ENCODE results near the gene SDCCAG8.

DNA sequence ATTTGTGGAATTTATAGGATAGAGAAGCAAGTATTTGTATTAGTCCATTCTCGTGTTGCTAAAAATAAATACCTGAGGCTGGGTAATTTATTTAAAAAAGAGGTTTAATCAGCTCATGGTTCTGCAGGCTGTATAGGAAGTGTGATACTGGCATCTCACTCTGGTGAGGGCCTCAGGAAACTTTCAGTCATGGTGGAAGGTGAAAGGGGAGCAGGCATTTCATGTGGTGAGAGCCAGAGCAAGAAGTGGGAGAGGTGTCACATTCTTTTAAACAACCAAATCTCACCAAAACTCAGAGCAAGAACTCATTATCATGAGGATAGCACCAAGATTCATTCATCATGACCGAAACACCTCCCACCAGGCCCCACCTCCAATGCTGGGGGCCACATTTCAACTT, 18.1 kb downstream of the SDCCAG8 start:
- TF ChIP-seq POLR2AphosphoS5 (IDR thresholded peaks at IDR 0.05; ENCODE audit: borderline replicate concordance, low read depth, low read length): no peak
- TF ChIP-seq EZH2 (IDR thresholded peaks at IDR 0.05): no peak
- TF ChIP-seq FOXP2 (optimal IDR thresholded peaks at IDR 0.05; ENCODE audit: control extremely low read depth, extremely low read length, insufficient read depth): no peak

Measured in SK-N-MC (cell line).